ENCODE data around the gene TCF19.

The TCF19 gene

GRCh38 chr6:31129130-31129529 lies 29.3 kb upstream of the TCF19 start:
- DNase-seq: no peak

- DNase-seq: no peak
Measured at GRCh38 chr6:31130751-31131150, 27.6 kb upstream of the TCF19 start.

- DNase-seq: no peak
Measured at GRCh38 chr6:31131595-31131994, 26.8 kb upstream of the TCF19 start.

GRCh38 chr6:31132806-31133205 lies 25.6 kb upstream of the TCF19 start:
- no peak for DNase-seq

- DNase-seq: no peak
Measured at GRCh38 chr6:31135710-31136109, 22.7 kb upstream of the TCF19 start.

GRCh38 chr6:31138982-31139381 lies 19.4 kb upstream of the TCF19 start, which contains the start of gene PSORS1C2:
Gene PSORS1C2 (minus strand): TSS chr6:31139066. CDS start chr6:31139026, 40 bp downstream.
- DNase-seq: no peak

GRCh38 chr6:31139599-31139998 lies 18.8 kb upstream of the TCF19 start:
- DNase-seq: no peak

GRCh38 chr6:31140643-31141042 lies 17.7 kb upstream of the TCF19 start:
- no peak for DNase-seq

GRCh38 chr6:31142361-31142761 lies 16.0 kb upstream of the TCF19 start:
- DNase-seq: no peak

- no peak for DNase-seq
Measured at GRCh38 chr6:31143148-31143547, 15.2 kb upstream of the TCF19 start.

- DNase-seq: no peak
Measured at GRCh38 chr6:31144296-31144969, 14.0 kb upstream of the TCF19 start.

GRCh38 chr6:31144970-31145340 lies 13.4 kb upstream of the TCF19 start:
- no peak for DNase-seq

GRCh38 chr6:31145386-31145785 lies 13.0 kb upstream of the TCF19 start:
- no peak for DNase-seq

GRCh38 chr6:31149827-31150447 lies 8.5 kb upstream of the TCF19 start:
- DNase-seq: no peak

GRCh38 chr6:31152781-31153180 lies 5.6 kb upstream of the TCF19 start:
- DNase-seq: no peak

- no peak for DNase-seq
Measured at GRCh38 chr6:31154436-31154835, 4.0 kb upstream of the TCF19 start.

GRCh38 chr6:31156641-31157040 lies 1.7 kb upstream of the TCF19 start:
- DNase-seq: no peak

GRCh38 chr6:31157513-31158139 lies 763 bp upstream of the TCF19 start, which contains the start of gene CCHCR1:
Gene CCHCR1 (minus strand): TSS chr6:31157802. CDS start chr6:31157600, 202 bp downstream.
- no peak for DNase-seq

GRCh38 chr6:31158863-31159855 lies 770 bp downstream of the TCF19 start:
- DNase-seq: no peak

GRCh38 chr6:31161216-31162126 lies 3.1 kb downstream of the TCF19 start:
- no peak for DNase-seq

- DNase-seq: no peak
Measured at GRCh38 chr6:31162463-31163165, 4.2 kb downstream of the TCF19 start.

Data from NCI-H1092 treated with DMSO at 0.1 percent for 48 hours (cell line).